ENCODE results near the gene KRTAP12-4. TPM values are rescaled to one million over a fixed set of nuclear protein-coding genes. Genes with fewer than 3 reads are reported as not detected.

The KRTAP12-4 gene
- total RNA-seq, 1 donor from 2014 or later, result not detected

GRCh38 chr21:44656868-44657267 is 2.4 kb upstream of the KRTAP12-4 start:
- H3K27ac Mint-ChIP-seq, result no peak overlapping the region
- ChIA-PET POLR2A (no interaction called here), CTCF (no interaction called here)
- intact Hi-C loops (cut with micrococcal nuclease), result no loop called here
- H3K4me3 Mint-ChIP-seq, result no peak overlapping the region
- TF ChIP-seq, protein P1, sequence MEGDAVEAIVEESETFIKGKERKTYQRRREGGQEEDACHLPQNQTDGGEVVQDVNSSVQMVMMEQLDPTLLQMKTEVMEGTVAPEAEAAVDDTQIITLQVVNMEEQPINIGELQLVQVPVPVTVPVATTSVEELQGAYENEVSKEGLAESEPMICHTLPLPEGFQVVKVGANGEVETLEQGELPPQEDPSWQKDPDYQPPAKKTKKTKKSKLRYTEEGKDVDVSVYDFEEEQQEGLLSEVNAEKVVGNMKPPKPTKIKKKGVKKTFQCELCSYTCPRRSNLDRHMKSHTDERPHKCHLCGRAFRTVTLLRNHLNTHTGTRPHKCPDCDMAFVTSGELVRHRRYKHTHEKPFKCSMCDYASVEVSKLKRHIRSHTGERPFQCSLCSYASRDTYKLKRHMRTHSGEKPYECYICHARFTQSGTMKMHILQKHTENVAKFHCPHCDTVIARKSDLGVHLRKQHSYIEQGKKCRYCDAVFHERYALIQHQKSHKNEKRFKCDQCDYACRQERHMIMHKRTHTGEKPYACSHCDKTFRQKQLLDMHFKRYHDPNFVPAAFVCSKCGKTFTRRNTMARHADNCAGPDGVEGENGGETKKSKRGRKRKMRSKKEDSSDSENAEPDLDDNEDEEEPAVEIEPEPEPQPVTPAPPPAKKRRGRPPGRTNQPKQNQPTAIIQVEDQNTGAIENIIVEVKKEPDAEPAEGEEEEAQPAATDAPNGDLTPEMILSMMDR (IDR thresholded peaks at IDR 0.05), result no peak
- peaks cover 24% of the 10 kb centered on the region for H3K9me3 Mint-ChIP-seq
- DNase-seq (no peak), ATAC-seq (ENCODE audit: low read depth) (no peak)
- H3K4me1 Mint-ChIP-seq, result peaks cover 2% of the 10 kb centered on the region
- no peaks in the 10 kb centered on the region for H3K36me3 Mint-ChIP-seq (ENCODE audit: low read depth)
- peaks cover 26% of the 10 kb centered on the region for H3K27me3 Mint-ChIP-seq

GRCh38 chr21:44653656-44654575 is 543 bp downstream of the KRTAP12-4 start:
- Mint-ChIP-seq H3K9me3 (peaks cover 19% of the 10 kb centered on the region), H3K4me3 (no peak overlapping the region), H3K4me1 (peaks cover 2% of the 10 kb centered on the region), H3K27ac (no peak overlapping the region), H3K27me3 (peaks cover 22% of the 10 kb centered on the region), H3K36me3 (ENCODE audit: low read depth) (no peaks in the 10 kb centered on the region)
- CTCF ChIA-PET, result no interaction called here
- POLR2A ChIA-PET, result no interaction called here
- TF ChIP-seq, protein P1 (IDR thresholded peaks at IDR 0.05), result no peak
- DNase-seq (no peak), ATAC-seq (ENCODE audit: low read depth) (no peak)
- intact Hi-C loops (cut with micrococcal nuclease), result no loop called here

DNA sequence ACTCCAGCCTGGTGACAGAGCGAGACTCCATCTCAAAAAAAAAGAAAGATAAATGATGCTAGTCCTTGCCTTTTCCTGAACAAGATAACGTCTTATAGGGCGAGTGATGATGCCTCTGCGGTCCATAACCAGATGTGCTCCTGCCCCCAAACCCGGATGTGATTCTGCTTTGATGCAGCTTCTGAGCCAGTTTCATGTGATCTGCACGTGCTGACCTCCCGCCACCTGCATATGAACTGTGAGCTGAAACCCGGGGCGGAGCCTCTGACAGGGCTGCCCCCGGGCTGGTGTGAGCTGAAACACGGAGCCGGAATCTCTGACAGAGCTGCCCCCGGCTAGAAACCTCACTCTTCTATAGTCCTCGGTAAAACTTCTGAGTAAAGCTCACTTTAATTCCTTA is 1.3 kb downstream of the KRTAP12-4 start:
- no peak for DNase-seq
- peaks cover 2% of the 10 kb centered on the region for H3K4me1 Mint-ChIP-seq
- intact Hi-C loops (cut with micrococcal nuclease), result no loop called here
- ChIA-PET POLR2A (no interaction called here), CTCF (no interaction called here)
- H3K36me3 Mint-ChIP-seq (ENCODE audit: low read depth), result no peaks in the 10 kb centered on the region
- H3K27ac Mint-ChIP-seq, result no peak overlapping the region
- H3K27me3 Mint-ChIP-seq, result peaks cover 15% of the 10 kb centered on the region
- no peak for ATAC-seq (ENCODE audit: low read depth)
- H3K9me3 Mint-ChIP-seq, result peaks cover 17% of the 10 kb centered on the region
- TF ChIP-seq, protein P1 (IDR thresholded peaks at IDR 0.05), result no peak
- H3K4me3 Mint-ChIP-seq, result no peak overlapping the region

DNA sequence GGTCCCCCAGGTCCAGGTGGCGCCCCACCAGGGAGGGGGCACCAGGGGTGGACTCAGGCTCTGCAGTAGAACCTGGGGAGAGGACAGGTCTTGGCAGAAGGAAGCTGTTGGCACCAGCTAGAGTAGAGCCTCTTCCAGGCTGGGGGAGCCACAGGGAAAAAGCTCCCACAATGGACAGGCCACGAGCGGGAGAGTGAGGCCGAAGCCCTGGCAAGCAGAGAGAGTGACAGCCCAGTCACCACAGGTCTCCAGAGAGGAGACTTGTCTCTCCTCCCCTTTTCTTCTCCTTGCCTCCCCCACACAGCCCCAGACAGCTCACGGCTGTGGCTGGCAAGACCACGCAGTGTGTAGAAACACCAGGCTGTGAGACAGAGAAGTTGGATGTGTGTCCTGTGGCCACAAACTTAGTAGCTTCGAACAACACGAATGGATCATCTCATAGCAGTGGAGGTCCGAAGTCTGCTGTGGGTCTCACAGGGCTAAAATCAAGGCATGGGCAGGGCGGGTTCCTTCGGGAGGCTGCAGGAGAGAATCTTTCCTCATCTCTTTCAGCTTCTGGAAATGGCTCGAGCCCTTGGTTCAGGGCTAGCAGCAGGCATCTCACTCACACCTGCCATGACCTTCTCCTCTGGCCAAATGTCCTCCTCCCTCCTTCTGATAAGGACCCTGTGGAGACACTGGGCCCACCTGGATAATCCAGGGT is 3.3 kb downstream of the KRTAP12-4 start:
- Mint-ChIP-seq H3K27ac (no peak overlapping the region), H3K36me3 (ENCODE audit: low read depth) (no peaks in the 10 kb centered on the region), H3K4me1 (no peaks in the 10 kb centered on the region), H3K27me3 (peaks cover 5% of the 10 kb centered on the region), H3K4me3 (no peak overlapping the region), H3K9me3 (peaks cover 4% of the 10 kb centered on the region)
- ChIA-PET POLR2A (no interaction called here), CTCF (no interaction called here)
- no peak for ATAC-seq (ENCODE audit: low read depth)
- TF ChIP-seq, protein P1 (IDR thresholded peaks at IDR 0.05), result no peak
- intact Hi-C loops (cut with micrococcal nuclease), result no loop called here
- no peak for DNase-seq

DNA sequence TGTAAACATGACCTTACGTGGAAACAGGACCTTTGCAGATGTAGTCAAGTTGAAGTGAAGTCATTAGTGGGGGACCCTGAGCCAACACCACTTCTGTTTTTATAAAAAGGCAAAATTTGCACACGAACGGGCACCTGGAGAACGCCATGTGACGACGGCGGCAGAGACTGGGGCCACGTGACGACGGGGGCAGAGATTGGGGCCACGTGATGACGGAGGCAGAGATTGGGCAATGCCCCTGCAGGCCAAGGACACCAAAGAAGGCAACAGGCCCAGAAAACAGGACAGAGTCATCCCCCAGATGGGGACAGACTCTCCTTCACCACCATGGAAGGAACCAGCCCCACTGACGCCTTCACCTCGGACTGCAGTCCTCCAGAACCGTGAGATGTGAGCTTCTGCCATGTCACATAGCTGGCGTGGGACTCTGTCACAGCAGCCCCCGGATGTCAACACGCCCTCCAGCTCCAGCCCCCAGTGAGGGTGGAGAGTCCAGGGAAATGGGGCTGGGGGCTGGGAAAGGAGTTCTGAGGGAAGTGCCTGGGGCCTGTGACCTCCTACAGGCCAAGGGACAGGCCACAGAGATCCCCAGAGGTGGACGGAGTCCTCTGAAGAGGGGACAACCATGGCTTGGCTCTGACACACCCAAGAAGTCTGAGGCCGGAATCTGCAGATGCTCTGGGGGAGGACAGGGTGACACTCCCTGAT is 4.0 kb downstream of the KRTAP12-4 start:
- intact Hi-C loops (cut with micrococcal nuclease), result no loop called here
- CTCF ChIA-PET, result no interaction called here
- POLR2A ChIA-PET, result no interaction called here
- Mint-ChIP-seq H3K9me3 (no peaks in the 10 kb centered on the region), H3K27ac (no peak overlapping the region), H3K27me3 (peaks cover 5% of the 10 kb centered on the region), H3K36me3 (ENCODE audit: low read depth) (no peaks in the 10 kb centered on the region), H3K4me1 (no peaks in the 10 kb centered on the region), H3K4me3 (no peak overlapping the region)
- TF ChIP-seq, protein P1 (IDR thresholded peaks at IDR 0.05), result no peak
- DNase-seq (no peak), ATAC-seq (ENCODE audit: low read depth) (no peak)
